HG02678 (cell line): ENCODE data around the gene DCDC1.
"Not testable (repeated sequence)": the region's sequence is repeated elsewhere in the genome, so short reads cannot be mapped to it uniquely, and the experiment has no call there.

Source experiments
- ATAC-seq: cut with Tn5 transposase; IDR thresholded peaks from one replicate; pipeline ENCODE4 v1.9.1; 2021; ENCODE audit warnings: mild to moderate bottlenecking, moderate library complexity; ENCODE audit not compliant: unreplicated experiment

DCDC1 gene

DNA sequence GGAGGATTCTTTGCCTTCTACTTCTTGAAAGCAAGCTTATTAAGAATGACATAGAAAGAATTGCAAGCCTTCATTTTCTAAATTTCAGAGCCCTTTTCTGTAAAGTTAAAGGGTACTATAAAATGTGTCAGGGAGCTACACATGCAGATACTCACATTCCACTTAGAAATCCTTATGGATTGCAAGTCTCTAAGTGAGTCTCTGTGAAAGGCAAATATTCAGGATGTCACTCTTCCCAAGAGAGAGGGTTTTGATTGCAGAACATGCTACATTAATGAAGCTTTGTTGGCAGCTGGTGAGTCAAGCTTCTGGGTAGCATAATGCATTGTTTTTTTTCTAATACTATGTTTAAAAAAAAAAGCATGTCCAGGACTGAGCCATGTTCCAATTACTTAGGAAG, 369.2 kb downstream of the DCDC1 start:
- no peak for ATAC-seq

DNA sequence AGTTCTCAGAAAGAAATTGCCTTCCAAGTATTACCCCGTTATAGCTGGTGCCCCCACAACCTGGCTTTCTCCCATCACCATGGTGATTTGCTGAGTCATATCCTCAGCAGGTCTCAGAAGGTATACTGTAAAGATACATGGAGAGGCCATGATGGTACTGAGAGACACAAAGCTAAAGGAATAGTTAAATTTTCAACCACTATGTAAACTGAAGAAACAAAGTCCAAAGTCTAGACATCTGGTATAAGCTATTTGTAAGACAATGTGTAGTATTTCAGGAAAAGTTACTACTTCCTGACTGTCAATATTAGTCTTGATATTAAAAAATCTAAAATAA, 377.1 kb downstream of the DCDC1 start:
- no peak for ATAC-seq

DNA sequence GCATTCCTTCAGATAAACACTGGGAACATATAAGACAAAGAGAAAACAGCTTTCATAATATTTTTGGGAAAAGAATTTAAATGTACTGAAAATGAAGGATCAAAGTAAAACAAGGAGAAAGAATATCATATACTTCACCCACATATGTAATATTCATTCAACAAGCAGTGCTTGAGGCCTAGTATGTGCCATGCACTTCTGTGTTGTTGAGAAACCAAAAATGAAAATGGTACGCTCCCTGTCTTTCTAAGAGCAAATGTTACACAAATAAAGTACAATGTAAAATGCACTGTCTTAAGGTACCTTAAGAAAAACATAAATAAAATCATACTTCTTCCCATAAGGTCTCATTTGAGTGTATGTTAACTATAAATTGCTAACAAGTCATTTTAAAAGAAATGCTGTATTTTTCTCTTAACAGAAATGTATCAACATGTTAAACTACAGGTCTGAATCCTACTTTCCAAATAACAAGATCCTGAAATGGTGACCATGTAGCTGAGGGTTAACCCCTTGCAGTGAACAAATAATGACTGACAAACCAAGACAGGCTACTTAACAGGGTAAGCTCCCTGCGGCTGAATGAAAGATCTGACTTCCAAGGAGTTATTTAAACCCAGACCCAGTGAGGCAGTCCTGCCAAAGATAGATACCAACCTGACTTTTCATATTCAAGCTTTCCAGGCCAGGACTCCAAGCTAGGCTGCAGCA, 377.6 kb downstream of the DCDC1 start:
- ATAC-seq: no peak

DNA sequence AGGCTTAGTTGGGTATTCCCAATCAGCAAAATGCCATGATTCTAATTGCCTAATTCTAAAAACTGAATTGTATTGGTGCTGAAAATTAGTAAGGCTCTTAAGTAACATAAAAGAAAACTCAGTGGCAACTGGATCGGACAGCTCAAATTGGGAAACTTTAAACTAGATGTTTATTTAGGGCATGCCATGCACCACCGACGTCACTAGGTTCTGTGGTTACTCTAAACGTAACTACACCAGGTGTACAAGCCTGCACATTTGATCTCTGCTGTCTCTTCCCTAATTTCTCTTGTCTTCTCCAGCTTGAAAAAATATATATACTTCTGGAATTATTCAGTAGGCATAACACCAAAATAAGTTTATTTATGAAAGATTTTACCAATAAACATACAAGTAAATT, 378.2 kb downstream of the DCDC1 start:
- no peak for ATAC-seq

DNA sequence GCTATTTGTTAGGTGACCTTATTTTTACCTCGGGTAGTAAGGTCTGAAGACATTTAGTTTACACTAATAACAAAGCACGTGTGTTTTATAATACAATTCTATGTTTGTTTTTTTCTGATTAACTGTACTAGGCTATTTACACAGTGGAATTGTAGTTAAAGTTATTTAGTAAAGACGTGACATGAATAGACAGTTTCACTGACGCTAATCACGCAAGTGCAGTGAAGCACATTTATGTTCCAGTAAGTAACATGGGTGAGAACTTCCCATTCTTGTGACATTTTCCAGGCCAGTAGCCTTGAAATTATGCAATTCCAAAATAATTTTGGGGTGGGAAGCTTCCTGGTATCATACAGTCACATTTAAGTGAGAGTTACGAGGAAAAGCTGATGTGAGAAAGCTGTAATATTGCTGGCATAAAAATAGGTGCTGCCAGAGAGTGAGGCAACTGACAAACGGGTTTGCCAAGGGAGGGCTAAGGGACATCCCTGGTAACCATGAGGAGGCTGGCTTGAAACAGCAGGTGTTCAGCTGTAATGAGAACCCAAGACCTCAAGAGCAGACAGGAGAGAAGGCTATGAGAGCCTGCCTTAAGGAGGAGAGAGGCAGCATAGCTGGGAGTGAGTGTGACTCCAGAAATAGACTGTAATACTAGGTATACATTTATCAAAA, 378.8 kb downstream of the DCDC1 start:
- no peak for ATAC-seq

DNA sequence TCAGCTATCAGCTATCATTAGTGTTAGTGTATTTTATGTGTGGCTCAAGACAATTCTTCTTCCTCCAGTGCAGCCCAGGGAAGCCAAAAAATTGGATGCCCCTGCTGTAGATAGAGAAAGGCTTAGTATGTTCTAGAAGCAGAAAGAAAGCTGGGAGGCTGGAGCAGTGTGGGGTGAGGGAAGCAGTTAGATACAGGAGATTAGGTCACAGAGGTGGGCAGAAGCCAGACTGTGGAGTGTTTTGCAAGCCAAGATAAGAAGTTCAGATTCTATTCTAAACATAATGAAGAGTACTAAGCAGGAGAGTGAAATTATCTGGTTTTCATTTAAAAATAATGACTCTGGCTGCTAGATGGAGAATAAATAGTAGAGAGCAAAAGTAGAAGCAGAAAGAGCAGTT, 381.7 kb downstream of the DCDC1 start:
- no peak for ATAC-seq

DNA sequence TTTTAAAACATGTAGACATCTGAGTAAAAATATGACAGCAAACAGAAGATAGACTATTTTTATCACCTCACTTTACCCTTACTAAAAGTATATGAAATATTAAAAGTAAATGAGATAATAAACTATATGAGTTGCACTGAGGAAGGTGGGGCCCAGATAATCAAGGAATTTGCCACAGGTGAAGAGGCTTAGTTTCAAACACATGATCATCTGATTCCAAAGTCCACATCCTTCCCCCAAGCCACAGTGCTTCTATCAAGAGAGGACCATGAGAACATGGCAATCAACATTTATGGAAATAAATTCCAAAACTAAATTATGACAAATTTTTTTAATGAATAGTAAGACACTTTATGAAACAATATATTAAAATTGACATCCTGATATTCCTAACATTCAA, 384.0 kb downstream of the DCDC1 start:
- no peak for ATAC-seq

DNA sequence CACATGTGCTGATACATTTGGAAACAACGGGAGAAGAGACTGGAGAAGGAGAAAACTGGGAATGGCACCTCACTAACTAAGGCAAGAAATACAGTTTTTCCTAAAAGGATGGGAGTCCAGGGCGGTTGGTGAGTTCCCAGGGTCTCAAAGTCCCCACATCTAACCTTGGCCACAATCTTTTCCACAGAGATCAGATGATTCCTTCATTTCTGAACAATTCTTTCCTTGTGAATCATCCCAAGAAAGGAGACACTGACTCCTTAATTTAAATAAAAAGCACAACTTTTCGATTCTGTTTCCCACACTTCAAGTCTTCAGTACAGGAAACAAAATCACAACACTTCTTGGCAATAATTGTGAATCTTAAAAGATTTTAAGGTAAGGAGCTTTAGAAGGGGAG, 384.7 kb downstream of the DCDC1 start:
- ATAC-seq: no peak

DNA sequence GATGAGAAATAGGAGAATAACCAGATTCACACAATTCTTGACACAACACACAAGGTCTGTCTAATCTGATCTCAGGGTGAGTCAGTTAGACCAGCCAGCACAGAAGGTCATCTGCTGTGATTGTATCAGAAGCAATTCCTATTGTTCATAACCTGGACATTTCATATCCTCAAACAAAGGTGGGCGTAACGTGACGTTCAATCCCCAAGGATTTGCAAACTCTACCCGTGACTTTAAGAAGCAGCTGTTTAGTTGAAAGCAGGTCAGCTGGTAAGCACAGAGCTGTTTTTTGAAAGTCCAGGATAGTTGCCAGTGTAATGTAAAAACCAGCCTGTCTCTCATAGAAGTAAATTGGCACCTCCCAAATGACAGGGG, 385.1 kb downstream of the DCDC1 start:
- no peak for ATAC-seq

DNA sequence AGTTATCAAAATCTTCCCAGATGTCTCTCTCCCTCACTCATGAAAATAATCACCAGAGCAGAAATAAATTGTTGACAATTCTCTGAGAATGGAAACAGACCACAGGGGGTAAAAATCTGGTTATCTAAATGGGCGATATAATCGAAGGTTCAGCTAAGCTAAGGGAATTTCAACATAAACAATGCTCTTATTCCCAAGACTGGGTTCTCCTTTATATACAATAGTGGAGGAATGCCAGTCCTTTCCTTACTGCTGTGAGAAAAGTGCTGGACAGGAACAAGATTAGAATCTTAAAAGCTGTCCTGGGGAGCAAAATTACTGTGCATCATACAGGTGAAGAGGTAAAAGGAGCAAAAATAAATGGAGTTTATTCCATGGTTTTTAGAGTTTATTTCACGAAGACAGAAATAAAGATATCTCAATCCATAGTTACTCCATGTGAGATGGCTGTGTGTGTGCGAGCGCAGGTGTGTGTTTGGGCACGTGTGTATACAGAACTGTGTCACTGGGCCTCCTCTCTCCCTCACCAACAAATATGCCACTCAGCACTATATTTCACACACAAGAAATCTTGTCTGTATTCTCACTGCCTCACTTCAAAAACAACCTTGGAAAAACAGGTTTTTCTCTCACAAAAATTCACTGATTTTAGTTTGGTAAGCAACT, 385.6 kb downstream of the DCDC1 start:
- ATAC-seq: no peak

DNA sequence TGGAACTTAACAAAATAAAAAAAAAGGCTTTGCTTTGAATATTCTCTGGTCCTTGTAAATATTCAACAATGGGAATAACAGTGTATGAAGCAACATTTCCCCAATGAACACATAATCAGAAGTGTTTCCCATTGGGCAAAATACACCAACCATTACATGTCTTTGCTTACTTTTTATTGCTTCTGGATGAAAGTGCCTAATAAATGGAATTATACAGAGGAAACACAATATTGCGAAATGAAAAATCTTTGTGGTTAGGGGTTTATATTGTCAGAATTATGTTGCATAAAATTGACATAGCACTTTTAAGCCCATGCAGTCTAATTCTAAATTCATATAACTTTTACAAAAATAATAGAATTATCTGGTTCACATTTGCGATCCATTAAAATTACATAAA, 386.4 kb downstream of the DCDC1 start:
- ATAC-seq: no peak

DNA sequence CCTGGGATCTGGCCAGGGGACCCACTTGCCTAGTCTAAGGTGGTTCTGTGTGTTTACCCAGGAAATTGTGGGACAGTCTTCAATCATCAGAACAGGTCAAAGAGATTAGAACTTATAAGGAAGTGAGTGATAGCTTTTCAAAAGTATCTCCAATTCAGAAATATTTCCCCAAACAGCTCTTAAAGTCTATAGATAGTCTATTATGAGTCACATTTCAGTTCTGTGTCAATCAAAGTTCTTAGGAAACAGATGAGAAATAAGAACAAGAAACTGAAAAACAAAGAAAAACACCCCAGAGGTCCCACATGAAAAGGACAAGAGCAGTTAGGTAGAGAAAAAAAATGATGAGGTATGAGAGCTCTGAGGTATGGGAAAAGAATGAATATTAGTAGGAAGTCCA, 402.0 kb downstream of the DCDC1 start:
- ATAC-seq: no peak

DNA sequence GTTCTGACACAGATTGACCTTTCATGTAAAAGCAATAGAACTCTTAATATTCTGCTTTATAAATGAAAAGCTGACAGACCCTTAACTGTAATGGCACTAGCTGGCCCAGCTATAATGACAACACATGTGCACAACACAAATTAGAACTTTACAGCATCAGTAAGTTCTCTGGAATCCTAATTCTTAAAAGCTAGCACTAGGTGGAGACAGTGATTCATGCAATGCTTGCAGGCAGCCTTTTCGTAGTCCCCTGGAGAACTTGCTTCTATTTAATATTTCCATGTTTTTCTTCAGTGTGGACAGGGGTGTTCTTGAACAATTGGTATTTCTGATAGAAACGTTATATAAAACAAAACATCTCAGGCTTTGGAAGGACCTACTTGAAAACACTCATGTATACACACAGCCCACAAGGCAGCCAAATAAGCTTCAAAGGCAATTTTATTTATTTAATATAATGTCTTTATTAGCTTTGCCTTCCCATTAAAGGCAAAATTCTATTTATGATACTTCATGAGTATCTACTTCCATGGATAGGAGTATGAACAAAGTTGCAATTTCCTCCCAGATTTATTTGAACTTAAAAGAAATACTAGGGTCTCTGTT, 409.0 kb downstream of the DCDC1 start:
- ATAC-seq: no peak

DNA sequence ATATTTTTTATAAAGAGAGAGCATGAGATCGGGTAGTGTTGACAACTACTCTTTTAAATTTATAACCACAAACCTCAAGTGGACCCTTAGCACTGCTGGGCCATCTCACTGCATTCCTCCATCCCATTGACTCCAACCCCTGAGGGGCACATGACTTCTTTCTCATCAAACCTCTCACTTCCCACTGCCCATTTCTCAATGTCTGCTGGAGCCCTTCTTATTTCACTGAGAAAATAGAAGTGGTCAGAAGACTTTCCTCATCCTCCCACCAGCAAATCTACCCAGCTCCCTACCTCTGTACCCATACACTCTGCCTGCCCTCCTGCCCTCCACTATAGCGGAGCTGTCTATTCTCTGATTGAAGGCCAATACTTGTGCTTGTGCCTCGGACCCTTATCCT, 412.8 kb downstream of the DCDC1 start:
- ATAC-seq: no peak

DNA sequence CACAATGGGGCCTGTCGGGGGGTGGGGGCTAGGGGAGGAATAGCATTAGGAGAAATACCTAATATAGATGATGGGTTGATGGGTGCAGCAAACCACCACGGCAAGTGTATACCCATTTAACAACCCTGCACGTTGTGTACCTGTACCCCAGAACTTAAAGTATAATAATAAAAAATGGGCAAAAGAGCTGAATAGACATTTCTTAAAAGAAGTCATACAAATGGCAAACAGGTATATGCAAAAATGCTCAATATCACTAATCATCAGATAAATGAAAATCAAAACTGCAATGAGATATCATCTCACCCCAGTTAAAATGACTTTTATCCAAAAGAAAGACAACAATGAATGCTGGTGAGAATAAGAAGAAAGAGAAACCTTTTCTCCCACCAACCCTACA, 419.7 kb downstream of the DCDC1 start:
- ATAC-seq: no peak

DNA sequence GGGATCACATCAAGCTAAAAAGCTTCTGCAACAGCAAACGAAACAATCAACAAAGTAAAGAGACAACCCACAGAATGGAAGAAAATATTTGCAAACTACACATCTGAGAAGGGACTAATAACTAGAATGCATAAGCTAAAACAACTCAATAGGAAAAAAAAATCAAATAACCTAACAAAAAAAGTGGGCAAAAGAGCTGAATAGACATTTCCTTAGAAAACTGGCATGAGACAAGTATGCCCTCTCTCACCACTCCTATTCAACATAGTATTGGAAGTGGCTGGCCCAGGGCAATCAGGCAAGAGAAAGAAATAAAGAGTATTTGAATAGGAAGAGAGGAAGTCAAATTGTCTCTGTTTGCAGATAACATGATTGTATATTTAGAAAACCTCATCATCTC, 421.8 kb downstream of the DCDC1 start:
- ATAC-seq: not testable (repeated sequence)

DNA sequence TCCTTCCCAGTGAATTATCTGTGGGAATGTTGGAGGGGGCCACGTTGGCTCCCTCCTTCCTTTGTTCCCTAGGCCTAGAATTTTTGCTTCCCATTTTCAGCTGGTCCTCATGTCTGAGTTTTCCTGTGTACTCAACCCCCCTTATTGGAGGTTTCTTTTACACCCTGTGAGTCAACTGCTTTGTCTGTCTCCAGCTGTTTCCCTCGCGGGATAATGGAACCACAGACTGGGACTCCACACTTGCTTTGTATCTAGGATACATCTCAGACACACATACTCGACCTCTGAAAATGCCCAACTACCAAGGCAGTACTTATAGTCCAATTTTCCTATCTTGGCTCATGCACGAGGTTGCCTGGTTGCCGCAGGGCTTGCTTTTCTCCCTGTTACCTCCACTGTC, 430.7 kb downstream of the DCDC1 start:
- ATAC-seq: no peak

DNA sequence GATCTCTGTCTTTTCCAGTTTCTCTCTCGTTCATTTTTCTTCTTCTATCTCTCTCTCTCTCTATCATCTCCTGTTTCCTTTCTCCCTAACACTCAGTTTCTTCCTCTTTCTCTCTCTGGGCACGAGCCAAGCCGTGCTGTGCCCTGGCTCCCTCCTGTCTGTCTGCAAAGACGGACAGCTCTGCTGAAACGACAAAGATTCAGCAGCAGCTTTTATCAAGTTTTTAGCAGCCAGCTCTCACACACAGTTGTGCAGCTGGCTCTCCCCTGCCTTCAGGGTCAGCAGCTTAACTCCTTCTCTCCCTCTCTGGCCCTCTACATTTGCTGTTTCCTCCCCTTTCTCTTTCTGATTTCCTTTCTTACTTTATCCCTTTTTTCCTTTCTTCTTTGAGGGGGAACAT, 431.4 kb downstream of the DCDC1 start:
- no peak for ATAC-seq

DNA sequence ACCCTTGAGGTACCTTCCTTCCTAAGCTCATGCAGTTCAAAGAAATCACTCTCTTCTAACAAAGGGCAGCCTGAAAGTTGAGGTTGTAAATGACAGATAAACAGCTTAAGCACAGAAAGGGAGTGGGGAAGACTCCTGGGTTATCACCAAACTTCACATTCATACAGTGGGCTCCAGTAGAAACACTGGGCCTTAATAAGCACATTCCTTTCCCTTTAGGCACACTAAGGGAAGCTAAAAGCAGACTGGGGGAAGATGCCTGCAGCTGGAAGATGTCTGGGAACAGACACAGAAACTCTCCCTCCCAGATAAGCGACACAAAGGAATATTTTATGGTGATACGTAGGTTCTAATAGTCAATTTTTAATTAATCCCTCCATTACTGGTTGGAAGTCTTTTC, 433.0 kb downstream of the DCDC1 start:
- no peak for ATAC-seq

DNA sequence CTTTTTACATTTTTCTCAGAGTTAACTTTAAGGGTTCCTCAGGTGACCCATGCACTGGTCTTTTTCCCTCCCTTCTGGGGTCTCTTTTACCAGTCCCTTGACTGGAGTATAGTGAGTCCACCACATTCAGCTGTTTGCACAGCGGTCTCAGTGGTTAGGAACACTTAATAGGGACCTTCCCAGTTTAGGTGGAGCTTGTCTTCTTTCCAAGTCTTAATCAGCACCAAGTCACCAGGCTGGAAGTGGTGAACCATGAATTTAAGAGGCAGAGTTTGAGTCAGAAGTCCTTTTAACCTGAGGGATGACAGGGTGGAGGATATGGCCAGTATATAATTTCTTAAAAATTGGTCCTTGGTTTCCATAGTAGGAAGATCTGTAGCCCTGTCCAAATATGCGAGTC, 433.7 kb downstream of the DCDC1 start:
- no peak for ATAC-seq

DNA sequence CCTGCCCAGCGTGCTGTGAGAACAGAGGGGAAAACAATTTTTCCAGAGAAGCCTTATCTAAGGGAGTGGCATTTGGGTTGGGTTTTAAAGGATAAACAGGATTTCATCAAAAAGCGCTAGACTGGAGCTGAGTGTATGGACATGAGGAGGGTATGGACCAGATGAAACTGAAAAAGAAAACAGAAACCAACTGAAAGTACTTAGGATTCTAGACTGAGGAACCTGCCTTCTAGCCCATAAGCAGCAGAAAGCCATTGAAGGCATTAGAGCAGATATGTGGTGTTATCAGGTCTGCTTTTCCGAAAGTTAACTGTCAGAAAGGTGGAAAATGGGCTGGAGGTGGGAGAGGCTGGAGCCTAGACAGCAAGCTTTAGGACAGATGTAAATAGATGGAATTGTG, 443.4 kb downstream of the DCDC1 start:
- no peak for ATAC-seq

DNA sequence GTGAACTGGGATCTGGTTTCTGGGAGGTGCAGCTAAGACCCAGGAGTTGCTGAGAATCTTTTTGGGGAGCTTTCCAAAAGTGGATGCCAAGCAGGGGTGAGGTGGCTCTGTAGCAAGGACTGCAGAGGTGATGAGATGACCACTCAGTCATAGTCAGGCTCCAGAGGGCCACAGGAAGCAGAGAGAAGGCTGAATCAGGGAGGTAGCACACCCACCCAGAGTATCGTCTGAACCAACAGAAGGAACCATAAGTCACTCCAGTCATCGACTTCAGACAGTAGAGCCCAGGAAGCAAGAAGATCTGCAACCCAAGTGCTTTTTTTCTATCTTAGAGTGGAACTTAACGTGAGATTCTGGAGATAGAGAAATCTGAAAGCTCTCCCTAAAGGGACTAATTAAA, 447.7 kb downstream of the DCDC1 start:
- no peak for ATAC-seq
